ENCODE measurements around the gene IRX2. TPM values are rescaled to one million over a fixed set of nuclear protein-coding genes. Genes with fewer than 3 reads are reported as not detected.

IRX2 gene
- total RNA-seq, 2 donors from 2014 or later = not detected

- Mint-ChIP-seq H3K36me3 (ENCODE audit: low read depth) (no peaks in the 10 kb centered on the region), H3K27me3 (peaks cover 39% of the 10 kb centered on the region)
Measured at GRCh38 chr5:2739360-2740050, 12.0 kb downstream of the IRX2 start.

GRCh38 chr5:2738700-2739359, 12.6 kb downstream of the IRX2 start:
- Mint-ChIP-seq H3K4me1 (no peaks in the 10 kb centered on the region), H3K4me3 (no peak overlapping the region), H3K27me3 (peaks cover 32% of the 10 kb centered on the region), H3K36me3 (ENCODE audit: low read depth) (no peaks in the 10 kb centered on the region), H3K27ac (no peak overlapping the region), H3K9me3 (no peaks in the 10 kb centered on the region)
- ATAC-seq (replicated peaks) = no peak

More at GRCh38 chr5:2739360-2740050, 12.0 kb downstream of the IRX2 start:
- Mint-ChIP-seq H3K4me1 (no peaks in the 10 kb centered on the region), H3K9me3 (no peaks in the 10 kb centered on the region), H3K27ac (no peak overlapping the region), H3K4me3 (no peak overlapping the region)
- ATAC-seq (replicated peaks) = no peak

- Mint-ChIP-seq H3K27ac (no peak overlapping the region), H3K4me1 (no peaks in the 10 kb centered on the region), H3K27me3 (peaks cover 28% of the 10 kb centered on the region), H3K9me3 (no peaks in the 10 kb centered on the region), H3K4me3 (no peak overlapping the region), H3K36me3 (ENCODE audit: low read depth) (no peaks in the 10 kb centered on the region)
- ATAC-seq (replicated peaks) = no peak
Measured at GRCh38 chr5:2738156-2738699, 13.2 kb downstream of the IRX2 start.

- Mint-ChIP-seq H3K27me3 (peaks cover 30% of the 10 kb centered on the region), H3K36me3 (ENCODE audit: low read depth) (no peaks in the 10 kb centered on the region)
Measured at GRCh38 chr5:2737273-2738155, 14.0 kb downstream of the IRX2 start.

GRCh38 chr5:2736872-2737271, 14.6 kb downstream of the IRX2 start:
- Mint-ChIP-seq H3K27me3 (peaks cover 24% of the 10 kb centered on the region), H3K36me3 (ENCODE audit: low read depth) (no peaks in the 10 kb centered on the region), H3K4me3 (no peak overlapping the region), H3K9me3 (no peaks in the 10 kb centered on the region), H3K27ac (no peak overlapping the region), H3K4me1 (no peaks in the 10 kb centered on the region)
- no peak for ATAC-seq (replicated peaks)

More at GRCh38 chr5:2737273-2738155, 14.0 kb downstream of the IRX2 start:
- no peak for ATAC-seq (replicated peaks)
- no peaks in the 10 kb centered on the region for H3K9me3 Mint-ChIP-seq
- no peaks in the 10 kb centered on the region for H3K4me1 Mint-ChIP-seq
- no peak overlapping the region for H3K27ac Mint-ChIP-seq
- H3K4me3 Mint-ChIP-seq = no peak overlapping the region

- peaks cover 16% of the 10 kb centered on the region for H3K27me3 Mint-ChIP-seq
- H3K27ac Mint-ChIP-seq = no peak overlapping the region
- H3K4me3 Mint-ChIP-seq = no peak overlapping the region
- no peaks in the 10 kb centered on the region for H3K9me3 Mint-ChIP-seq
- H3K36me3 Mint-ChIP-seq (ENCODE audit: low read depth) = no peaks in the 10 kb centered on the region
- ATAC-seq (replicated peaks) = no peak
- H3K4me1 Mint-ChIP-seq = no peaks in the 10 kb centered on the region
Measured at GRCh38 chr5:2735996-2736395, 15.5 kb downstream of the IRX2 start.

- Mint-ChIP-seq H3K4me1 (no peaks in the 10 kb centered on the region), H3K4me3 (no peak overlapping the region), H3K9me3 (peaks cover 3% of the 10 kb centered on the region), H3K27ac (no peak overlapping the region), H3K27me3 (peaks cover 7% of the 10 kb centered on the region), H3K36me3 (ENCODE audit: low read depth) (no peaks in the 10 kb centered on the region)
- ATAC-seq (replicated peaks) = no peak
Measured at GRCh38 chr5:2732850-2733249, 18.6 kb downstream of the IRX2 start.

GRCh38 chr5:2732004-2732403, 19.5 kb downstream of the IRX2 start:
- H3K9me3 Mint-ChIP-seq = peaks cover 5% of the 10 kb centered on the region
- H3K27ac Mint-ChIP-seq = no peak overlapping the region
- no peak overlapping the region for H3K4me3 Mint-ChIP-seq
- H3K36me3 Mint-ChIP-seq (ENCODE audit: low read depth) = no peaks in the 10 kb centered on the region
- peaks cover 9% of the 10 kb centered on the region for H3K27me3 Mint-ChIP-seq
- ATAC-seq (replicated peaks) = no peak
- no peaks in the 10 kb centered on the region for H3K4me1 Mint-ChIP-seq

- Mint-ChIP-seq H3K27me3 (peaks cover 9% of the 10 kb centered on the region), H3K9me3 (peaks cover 5% of the 10 kb centered on the region), H3K27ac (no peak overlapping the region), H3K36me3 (ENCODE audit: low read depth) (no peaks in the 10 kb centered on the region), H3K4me3 (no peak overlapping the region), H3K4me1 (no peaks in the 10 kb centered on the region)
- no peak for ATAC-seq (replicated peaks)
Measured at GRCh38 chr5:2729189-2729588, 22.3 kb downstream of the IRX2 start.

- H3K27me3 Mint-ChIP-seq = peaks cover 4% of the 10 kb centered on the region
- ATAC-seq (replicated peaks) = no peak
- H3K36me3 Mint-ChIP-seq (ENCODE audit: low read depth) = no peaks in the 10 kb centered on the region
- H3K27ac Mint-ChIP-seq = no peak overlapping the region
- H3K4me3 Mint-ChIP-seq = no peak overlapping the region
- no peaks in the 10 kb centered on the region for H3K4me1 Mint-ChIP-seq
- peaks cover 5% of the 10 kb centered on the region for H3K9me3 Mint-ChIP-seq
Measured at GRCh38 chr5:2727550-2727949, 23.9 kb downstream of the IRX2 start.

GRCh38 chr5:2725980-2726765, 25.3 kb downstream of the IRX2 start:
- H3K27me3 Mint-ChIP-seq = peaks cover 4% of the 10 kb centered on the region
- no peak overlapping the region for H3K27ac Mint-ChIP-seq
- no peaks in the 10 kb centered on the region for H3K4me1 Mint-ChIP-seq
- H3K9me3 Mint-ChIP-seq = peaks cover 5% of the 10 kb centered on the region
- no peaks in the 10 kb centered on the region for H3K36me3 Mint-ChIP-seq (ENCODE audit: low read depth)
- ATAC-seq (replicated peaks) = no peak
- no peak overlapping the region for H3K4me3 Mint-ChIP-seq

GRCh38 chr5:2724831-2725230, 26.6 kb downstream of the IRX2 start:
- H3K4me3 Mint-ChIP-seq = no peak overlapping the region
- ATAC-seq (replicated peaks) = no peak
- H3K9me3 Mint-ChIP-seq = peaks cover 5% of the 10 kb centered on the region
- H3K4me1 Mint-ChIP-seq = no peaks in the 10 kb centered on the region
- H3K27ac Mint-ChIP-seq = no peak overlapping the region
- H3K36me3 Mint-ChIP-seq (ENCODE audit: low read depth) = no peaks in the 10 kb centered on the region
- peaks cover 4% of the 10 kb centered on the region for H3K27me3 Mint-ChIP-seq

- Mint-ChIP-seq H3K27me3 (peaks cover 4% of the 10 kb centered on the region), H3K4me1 (no peaks in the 10 kb centered on the region), H3K36me3 (ENCODE audit: low read depth) (no peaks in the 10 kb centered on the region), H3K4me3 (no peak overlapping the region), H3K27ac (no peak overlapping the region), H3K9me3 (peaks cover 5% of the 10 kb centered on the region)
- no peak for ATAC-seq (replicated peaks)
Measured at GRCh38 chr5:2724031-2724581, 27.4 kb downstream of the IRX2 start.

Data from activated T-helper 17 cell treated with anti-CD3 and anti-CD28 coated beads, Interleukin-2, amount 50 U/mL, for 72 hours (primary cell).